WTC11 (cell line): ENCODE measurements around the gene CLDN19. TPM values are rescaled to one million over a fixed set of nuclear protein-coding genes. Genes with fewer than 3 reads are reported as not detected.

Experiments used
- ATAC-seq: fragments of 200-7000 bp; cut with Tn5 transposase; 2 replicates; pipeline ENCODE4 v1.10.0; 2021; ENCODE audit warnings: mild to moderate bottlenecking, moderate library complexity
- CTCF ChIA-PET: fragments of 300-600 bp; sonication (Branson Sonifier 250); formaldehyde crosslinking; loops from one replicate; lab custom pipeline; 2021; ENCODE audit warnings: antibody characterized with exemption; lab: Charles Lee
- POLR2A ChIA-PET: fragments of 350-600 bp; sonication (Branson Sonifier 250); formaldehyde crosslinking; loops from one replicate; lab custom pipeline; 2021; ENCODE audit warnings: antibody characterized with exemption; lab: Charles Lee
- DNase-seq: peaks from one replicate; pipeline ENCODE4 v3.0.0; 2021; ENCODE audit warnings: low spot score
- H3K27ac Mint-ChIP-seq: 2 replicates; pipeline ENCODE4 v1.8.0; 2021; ENCODE audit warnings: mixed read lengths
- H3K27me3 Mint-ChIP-seq: 2 replicates; pipeline ENCODE4 v1.8.0; 2021; ENCODE audit warnings: low read depth, mild to moderate bottlenecking, moderate library complexity, mixed read lengths
- H3K36me3 Mint-ChIP-seq: 2 replicates; pipeline ENCODE4 v1.8.0; 2021; ENCODE audit warnings: mixed read lengths
- H3K4me1 Mint-ChIP-seq: 2 replicates; pipeline ENCODE4 v1.8.0; 2022; ENCODE audit warnings: mixed read lengths
- H3K4me3 Mint-ChIP-seq: 2 replicates; pipeline ENCODE4 v1.8.0; 2021; ENCODE audit warnings: mild to moderate bottlenecking, moderate library complexity, mixed read lengths
- H3K9me3 Mint-ChIP-seq: 2 replicates; pipeline ENCODE4 v1.8.0; 2021; ENCODE audit warnings: mixed read lengths
- NFATC4 ChIP-seq: fragments of 250-450 bp; sonication (Bioruptor Pico); IDR thresholded peaks from 2 replicates; pipeline ENCODE4 v1.9.0; 2021; ENCODE audit warnings: mild to moderate bottlenecking
- PRDM15 ChIP-seq: sonication (generic); formaldehyde crosslinking; IDR thresholded peaks from 2 replicates; pipeline ENCODE4 v1.8.0; 2022; ENCODE audit warnings: missing genetic modification reagents
- PRRX2 ChIP-seq: fragments of 250-450 bp; sonication (Bioruptor Pico); IDR thresholded peaks from 2 replicates; pipeline ENCODE4 v1.8.0; 2021; ENCODE audit warnings: mild to moderate bottlenecking
- SP1 ChIP-seq: sonication (generic); formaldehyde crosslinking; conservative IDR thresholded peaks from 2 replicates; pipeline ENCODE4 v1.8.1; 2022; ENCODE audit warnings: missing genetic modification reagents
- ZNF121 ChIP-seq: sonication (generic); formaldehyde crosslinking; IDR thresholded peaks from 2 replicates; pipeline ENCODE4 v1.8.0; 2023; ENCODE audit warnings: missing genetic modification reagents
- ZNF138 ChIP-seq: sonication (generic); formaldehyde crosslinking; conservative IDR thresholded peaks from 2 replicates; pipeline ENCODE4 v1.8.1; 2022; ENCODE audit warnings: mild to moderate bottlenecking, moderate library complexity, missing genetic modification reagents
- ZNF281 ChIP-seq: sonication (generic); formaldehyde crosslinking; IDR thresholded peaks from 2 replicates; pipeline ENCODE4 v1.8.0; 2023; ENCODE audit warnings: mild to moderate bottlenecking, missing genetic modification reagents
- total RNA-seq: library from RNA; stranded (reverse); gene quantifications from 3 replicates; pipeline ENCODE4 v1.2.3, GENCODE V29; 2021
- TF ChIP-seq, protein P1 (sequence below): sonication (generic); formaldehyde crosslinking; IDR thresholded peaks from 2 replicates; pipeline ENCODE4 v1.8.1; 2023; ENCODE audit warnings: mild to moderate bottlenecking, moderate library complexity, missing genetic modification reagents
- TF ChIP-seq, protein P2 (sequence below): fragments of 250-450 bp; sonication (Bioruptor Pico); IDR thresholded peaks from 2 replicates; pipeline ENCODE4 v1.9.0; 2021; ENCODE audit warnings: mild to moderate bottlenecking
- TF ChIP-seq, protein P3 (sequence below): sonication (generic); formaldehyde crosslinking; IDR thresholded peaks from 2 replicates; pipeline ENCODE4 v1.8.0; 2022; ENCODE audit warnings: mild to moderate bottlenecking, missing genetic modification reagents
- TF ChIP-seq, protein P4 (sequence below): fragments of 250-450 bp; sonication (Bioruptor Pico); IDR thresholded peaks from 2 replicates; pipeline ENCODE4 v2.1.2; 2022; ENCODE audit warnings: mild to moderate bottlenecking, moderate library complexity
- TF ChIP-seq, protein P5 (sequence below): fragments of 200-600 bp; IDR thresholded peaks from 2 replicates; pipeline ENCODE4 v1.8.0; 2022; ENCODE audit warnings: antibody characterized with exemption

Gene CLDN19
- total RNA-seq, 1 experiment from 2014 or later: 8.1 TPM

DNA sequence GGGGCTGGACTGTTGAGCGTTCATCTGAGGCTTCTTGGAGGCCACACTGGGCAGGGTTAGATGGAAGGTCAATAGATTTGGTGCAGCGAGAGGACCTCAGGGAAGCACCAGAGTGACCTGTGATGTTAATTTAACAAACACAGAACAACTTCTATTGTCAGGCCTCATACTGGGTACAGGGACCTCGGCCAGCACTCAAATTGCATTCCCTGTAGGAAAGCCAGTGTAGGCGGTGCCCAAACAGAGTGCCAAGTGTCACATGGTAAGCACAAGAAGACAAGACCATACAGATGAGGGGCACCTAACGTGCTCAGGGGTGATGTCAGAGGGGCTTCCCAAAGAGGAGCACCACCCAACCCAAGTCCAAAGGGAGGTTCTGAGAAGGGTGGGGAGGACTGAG lies 46.1 kb upstream of the CLDN19 start:
- Mint-ChIP-seq H3K27me3 (no peaks in the 10 kb centered on the region), H3K4me1 (peaks cover 8% of the 10 kb centered on the region), H3K4me3 (no peak overlapping the region), H3K27ac (no peak overlapping the region), H3K36me3 (peaks cover 7% of the 10 kb centered on the region), H3K9me3 (no peaks in the 10 kb centered on the region)
- CTCF ChIA-PET: no interaction called here
- TF ChIP-seq, protein P1, sequence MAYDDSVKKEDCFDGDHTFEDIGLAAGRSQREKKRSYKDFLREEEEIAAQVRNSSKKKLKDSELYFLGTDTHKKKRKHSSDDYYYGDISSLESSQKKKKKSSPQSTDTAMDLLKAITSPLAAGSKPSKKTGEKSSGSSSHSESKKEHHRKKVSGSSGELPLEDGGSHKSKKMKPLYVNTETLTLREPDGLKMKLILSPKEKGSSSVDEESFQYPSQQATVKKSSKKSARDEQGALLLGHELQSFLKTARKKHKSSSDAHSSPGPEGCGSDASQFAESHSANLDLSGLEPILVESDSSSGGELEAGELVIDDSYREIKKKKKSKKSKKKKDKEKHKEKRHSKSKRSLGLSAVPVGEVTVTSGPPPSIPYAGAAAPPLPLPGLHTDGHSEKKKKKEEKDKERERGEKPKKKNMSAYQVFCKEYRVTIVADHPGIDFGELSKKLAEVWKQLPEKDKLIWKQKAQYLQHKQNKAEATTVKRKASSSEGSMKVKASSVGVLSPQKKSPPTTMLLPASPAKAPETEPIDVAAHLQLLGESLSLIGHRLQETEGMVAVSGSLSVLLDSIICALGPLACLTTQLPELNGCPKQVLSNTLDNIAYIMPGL (CRISPR knock-in tag): no peak
- no peak for DNase-seq
- no peak for ATAC-seq
- POLR2A ChIA-PET: no interaction called here

- peaks cover 16% of the 10 kb centered on the region for H3K36me3 Mint-ChIP-seq
- peaks cover 4% of the 10 kb centered on the region; the same call in 1 of the 2 replicates for H3K9me3 Mint-ChIP-seq
- H3K27ac Mint-ChIP-seq: no peak within 1 kb of the TSS
- DNase-seq (peak; percentile 16), ATAC-seq (peak; percentile 28)
- H3K4me1 Mint-ChIP-seq: peaks cover 8% of the 10 kb centered on the region
- H3K4me3 Mint-ChIP-seq: no peak within 1 kb of the TSS
- H3K27me3 Mint-ChIP-seq: no peaks in the 10 kb centered on the region
- POLR2A ChIA-PET: interaction anchor here (1.0 kb wide), 1 partner anchor 28 kb away, joined by 3 read pairs; no protein-coding TSS in a partner anchor
- TF ChIP-seq ZNF121 (CRISPR knock-in tag): no peak
- no peak for TF ChIP-seq ZNF138 (CRISPR knock-in tag)
- TF ChIP-seq PRDM15 (CRISPR knock-in tag): no peak
- TF ChIP-seq, protein P1 (CRISPR knock-in tag): no peak
- TF ChIP-seq, all 79 proteins: peak for 0
- CTCF ChIA-PET: no interaction called here
Measured at GRCh38 chr1:42784946-42785693, 45.1 kb upstream of the CLDN19 start, which contains the start of gene TMEM269. Gene TMEM269 (plus strand): TSS chr1:42784991. CDS start chr1:42789894, 4,903 bp downstream.

DNA sequence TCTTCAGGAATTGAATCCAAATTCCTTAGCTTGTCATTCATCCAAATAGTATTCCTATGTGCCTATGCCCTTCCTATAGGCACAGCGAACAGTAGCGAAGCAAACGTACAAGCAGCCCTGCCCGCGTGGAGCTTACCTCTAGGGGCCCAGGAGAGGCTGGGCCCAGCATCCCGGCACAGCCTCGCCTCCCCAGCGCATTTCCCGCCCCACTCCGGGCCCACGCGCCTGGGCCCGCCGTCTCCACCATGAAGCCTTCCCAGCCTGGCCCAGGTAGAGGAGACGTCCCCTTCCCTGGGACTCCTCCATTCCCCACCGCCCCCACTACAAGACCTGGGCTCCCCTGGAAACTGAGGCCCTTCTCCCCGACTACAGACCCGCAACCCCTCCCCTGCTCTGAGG lies 44.5 kb upstream of the CLDN19 start:
- POLR2A ChIA-PET: interaction anchor here (1.0 kb wide), 1 partner anchor 27 kb away, joined by 3 read pairs; no protein-coding TSS in a partner anchor
- peaks cover 8% of the 10 kb centered on the region for H3K4me1 Mint-ChIP-seq
- no peak for DNase-seq
- no peak overlapping the region for H3K27ac Mint-ChIP-seq
- H3K36me3 Mint-ChIP-seq: peaks cover 21% of the 10 kb centered on the region
- H3K9me3 Mint-ChIP-seq: peaks cover 4% of the 10 kb centered on the region; the same call in 1 of the 2 replicates
- H3K27me3 Mint-ChIP-seq: no peaks in the 10 kb centered on the region
- peak; percentile 38 for ATAC-seq
- CTCF ChIA-PET: interaction anchor here (0.8 kb wide), 1 partner anchor 129 kb away, joined by 3 read pairs; no protein-coding TSS in a partner anchor
- H3K4me3 Mint-ChIP-seq: no peak overlapping the region
- TF ChIP-seq, protein P2, sequence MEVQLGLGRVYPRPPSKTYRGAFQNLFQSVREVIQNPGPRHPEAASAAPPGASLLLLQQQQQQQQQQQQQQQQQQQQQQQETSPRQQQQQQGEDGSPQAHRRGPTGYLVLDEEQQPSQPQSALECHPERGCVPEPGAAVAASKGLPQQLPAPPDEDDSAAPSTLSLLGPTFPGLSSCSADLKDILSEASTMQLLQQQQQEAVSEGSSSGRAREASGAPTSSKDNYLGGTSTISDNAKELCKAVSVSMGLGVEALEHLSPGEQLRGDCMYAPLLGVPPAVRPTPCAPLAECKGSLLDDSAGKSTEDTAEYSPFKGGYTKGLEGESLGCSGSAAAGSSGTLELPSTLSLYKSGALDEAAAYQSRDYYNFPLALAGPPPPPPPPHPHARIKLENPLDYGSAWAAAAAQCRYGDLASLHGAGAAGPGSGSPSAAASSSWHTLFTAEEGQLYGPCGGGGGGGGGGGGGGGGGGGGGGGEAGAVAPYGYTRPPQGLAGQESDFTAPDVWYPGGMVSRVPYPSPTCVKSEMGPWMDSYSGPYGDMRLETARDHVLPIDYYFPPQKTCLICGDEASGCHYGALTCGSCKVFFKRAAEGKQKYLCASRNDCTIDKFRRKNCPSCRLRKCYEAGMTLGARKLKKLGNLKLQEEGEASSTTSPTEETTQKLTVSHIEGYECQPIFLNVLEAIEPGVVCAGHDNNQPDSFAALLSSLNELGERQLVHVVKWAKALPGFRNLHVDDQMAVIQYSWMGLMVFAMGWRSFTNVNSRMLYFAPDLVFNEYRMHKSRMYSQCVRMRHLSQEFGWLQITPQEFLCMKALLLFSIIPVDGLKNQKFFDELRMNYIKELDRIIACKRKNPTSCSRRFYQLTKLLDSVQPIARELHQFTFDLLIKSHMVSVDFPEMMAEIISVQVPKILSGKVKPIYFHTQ: no peak
- TF ChIP-seq, protein P3, sequence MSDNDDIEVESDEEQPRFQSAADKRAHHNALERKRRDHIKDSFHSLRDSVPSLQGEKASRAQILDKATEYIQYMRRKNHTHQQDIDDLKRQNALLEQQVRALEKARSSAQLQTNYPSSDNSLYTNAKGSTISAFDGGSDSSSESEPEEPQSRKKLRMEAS (CRISPR knock-in tag): no peak
- TF ChIP-seq PRRX2 (CRISPR knock-in tag): no peak
- TF ChIP-seq, protein P4, sequence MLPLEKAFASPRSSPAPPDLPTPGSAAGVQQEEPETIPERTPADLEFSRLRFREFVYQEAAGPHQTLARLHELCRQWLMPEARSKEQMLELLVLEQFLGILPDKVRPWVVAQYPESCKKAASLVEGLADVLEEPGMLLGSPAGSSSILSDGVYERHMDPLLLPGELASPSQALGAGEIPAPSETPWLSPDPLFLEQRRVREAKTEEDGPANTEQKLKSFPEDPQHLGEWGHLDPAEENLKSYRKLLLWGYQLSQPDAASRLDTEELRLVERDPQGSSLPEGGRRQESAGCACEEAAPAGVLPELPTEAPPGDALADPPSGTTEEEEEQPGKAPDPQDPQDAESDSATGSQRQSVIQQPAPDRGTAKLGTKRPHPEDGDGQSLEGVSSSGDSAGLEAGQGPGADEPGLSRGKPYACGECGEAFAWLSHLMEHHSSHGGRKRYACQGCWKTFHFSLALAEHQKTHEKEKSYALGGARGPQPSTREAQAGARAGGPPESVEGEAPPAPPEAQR (CRISPR knock-in tag): no peak
- no peak for TF ChIP-seq SP1 (CRISPR knock-in tag)
- TF ChIP-seq, protein P5, sequence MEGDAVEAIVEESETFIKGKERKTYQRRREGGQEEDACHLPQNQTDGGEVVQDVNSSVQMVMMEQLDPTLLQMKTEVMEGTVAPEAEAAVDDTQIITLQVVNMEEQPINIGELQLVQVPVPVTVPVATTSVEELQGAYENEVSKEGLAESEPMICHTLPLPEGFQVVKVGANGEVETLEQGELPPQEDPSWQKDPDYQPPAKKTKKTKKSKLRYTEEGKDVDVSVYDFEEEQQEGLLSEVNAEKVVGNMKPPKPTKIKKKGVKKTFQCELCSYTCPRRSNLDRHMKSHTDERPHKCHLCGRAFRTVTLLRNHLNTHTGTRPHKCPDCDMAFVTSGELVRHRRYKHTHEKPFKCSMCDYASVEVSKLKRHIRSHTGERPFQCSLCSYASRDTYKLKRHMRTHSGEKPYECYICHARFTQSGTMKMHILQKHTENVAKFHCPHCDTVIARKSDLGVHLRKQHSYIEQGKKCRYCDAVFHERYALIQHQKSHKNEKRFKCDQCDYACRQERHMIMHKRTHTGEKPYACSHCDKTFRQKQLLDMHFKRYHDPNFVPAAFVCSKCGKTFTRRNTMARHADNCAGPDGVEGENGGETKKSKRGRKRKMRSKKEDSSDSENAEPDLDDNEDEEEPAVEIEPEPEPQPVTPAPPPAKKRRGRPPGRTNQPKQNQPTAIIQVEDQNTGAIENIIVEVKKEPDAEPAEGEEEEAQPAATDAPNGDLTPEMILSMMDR: no peak
- no peak for TF ChIP-seq NFATC4
- no peak for TF ChIP-seq ZNF281 (CRISPR knock-in tag)
